GM12878 (cell line): ENCODE data around the gene AURKA. TPM values are rescaled to one million over a fixed set of nuclear protein-coding genes. Genes with fewer than 3 reads are reported as not detected.

ENCODE experiments used
- ATAC-seq: fragments of 200-7000 bp; cut with Tn5 transposase; 3 replicates; pipeline ENCODE4 v1.9.1; 2020; ENCODE audit warnings: mild to moderate bottlenecking, moderate library complexity
- BruUV-seq: library from RNA; stranded (reverse); fragments of 400-500 nt; replicated peaks from 2 replicates; lab custom pipeline; 2021; lab: Mats Ljungman, UMichigan
- CTCF ChIA-PET: fragments of 300-600 bp; sonication (Branson Sonifier 250); formaldehyde crosslinking; extraction: SDS; loops from one replicate; lab custom pipeline; 2021; ENCODE audit warnings: inconsistent platforms; lab: Yijun Ruan, JAX
- POLR2A ChIA-PET: fragments of 350-600 bp; formaldehyde crosslinking; extraction: SDS; loops from one replicate; lab custom pipeline; 2021; ENCODE audit warnings: inconsistent platforms; lab: Charles Lee
- RAD21 ChIA-PET: fragments of 300-600 bp; sonication (Branson Sonifier 250); formaldehyde crosslinking; loops from one replicate; lab custom pipeline; 2023; ENCODE audit warnings: antibody characterized with exemption; ENCODE audit not compliant: unreplicated experiment; lab: Charles Lee
- SMC1A ChIA-PET: fragments of 300-600 bp; sonication (Branson Sonifier 250); formaldehyde crosslinking; loops from one replicate; lab custom pipeline; 2023; ENCODE audit not compliant: unreplicated experiment, uncharacterized antibody; lab: Charles Lee
- DNase-seq: peaks from one replicate; pipeline ENCODE4 v3.0.0-alpha.2; 2011; ENCODE audit warnings: low read depth, low spot score
- FAIRE-seq: peaks from 3 replicates; lab custom pipeline; 2011; peaks lifted over from hg19 to GRCh38; lab: Jason Lieb, UNC
- H2AFZ ChIP-seq: 2 replicates; pipeline ENCODE4 v1.6.0; 2011; ENCODE audit warnings: low read depth, low read length, control low read depth; ENCODE audit not compliant: control insufficient read depth
- H3K27ac ChIP-seq: 2 replicates; pipeline ENCODE4 v1.5.1; 2011; ENCODE audit warnings: control low read depth; ENCODE audit not compliant: control insufficient read depth, insufficient read depth
- H3K27me3 ChIP-seq, 2 experiments: replicated peaks in 1 of 2; 2 replicates each; pipeline versions ENCODE4 v1.6.0 to v1.6.1; 2011; ENCODE audit warnings: low read length in 1 of 2; ENCODE audit not compliant: control insufficient read depth in 2 of 2, insufficient read depth in 2 of 2
- H3K36me3 ChIP-seq, 2 experiments: 2 replicates each; pipeline ENCODE4 v1.5.1; 2011; ENCODE audit warnings: low read length in 1 of 2; ENCODE audit not compliant: control insufficient read depth in 2 of 2, insufficient read depth in 2 of 2
- H3K4me1 ChIP-seq: 2 replicates; pipeline ENCODE4 v1.6.1; 2011; ENCODE audit warnings: mild to moderate bottlenecking, low read length, moderate library complexity, mixed read lengths; ENCODE audit not compliant: control insufficient read depth, insufficient read depth
- H3K4me2 ChIP-seq: 2 replicates; pipeline ENCODE4 v1.6.0; 2011; ENCODE audit warnings: control low read depth; ENCODE audit not compliant: control insufficient read depth, insufficient read depth
- H3K4me3 ChIP-seq: fragments of 200-600 bp; sonication (generic); 2 replicates; pipeline ENCODE4 v1.5.1; 2016
- H3K79me2 ChIP-seq: 2 replicates; pipeline ENCODE4 v1.6.0; 2011; ENCODE audit warnings: low read length; ENCODE audit not compliant: control insufficient read depth, insufficient read depth
- H3K9ac ChIP-seq: 2 replicates; pipeline ENCODE4 v1.8.0; 2011; ENCODE audit warnings: low read length, control low read depth, mixed read lengths; ENCODE audit not compliant: control insufficient read depth, insufficient read depth
- H3K9me3 ChIP-seq: replicated peaks from 3 replicates; pipeline ENCODE4 v1.5.1; 2011; ENCODE audit warnings: mild to moderate bottlenecking, low read length; ENCODE audit not compliant: control insufficient read depth, insufficient read depth
- H4K20me1 ChIP-seq: 2 replicates; pipeline ENCODE4 v1.6.0; 2011; ENCODE audit not compliant: control insufficient read depth, insufficient read depth
- ATF7 ChIP-seq: fragments of 450-650 bp; IDR thresholded peaks from 2 replicates; pipeline ENCODE4 v1.6.1; 2016; ENCODE audit warnings: low read depth, mild to moderate bottlenecking
- BCL3 ChIP-seq: IDR thresholded peaks from 2 replicates; pipeline ENCODE4 v1.6.1; 2011; ENCODE audit warnings: borderline replicate concordance, low read depth, mild to moderate bottlenecking, moderate library complexity, low read length; ENCODE audit not compliant: insufficient read depth, poor library complexity, severe bottlenecking
- CEBPZ ChIP-seq: fragments of 150-350 bp; IDR thresholded peaks from 2 replicates; pipeline ENCODE4 v1.6.1; 2016; ENCODE audit warnings: low read depth, low read length
- HDGF ChIP-seq: fragments of 450-650 bp; IDR thresholded peaks from 2 replicates; pipeline ENCODE4 v1.6.1; 2016; ENCODE audit warnings: antibody characterized with exemption
- JUND ChIP-seq: IDR thresholded peaks from 2 replicates; pipeline ENCODE4 v1.6.1; 2012; ENCODE audit warnings: low read depth, mild to moderate bottlenecking, low read length, improper control_type of control experiment, moderate library complexity
- KAT2A ChIP-seq: conservative IDR thresholded peaks from 2 replicates; pipeline ENCODE4 v1.6.1; 2011; ENCODE audit warnings: low read depth, low read length; ENCODE audit not compliant: control insufficient read depth
- NFXL1 ChIP-seq: fragments of 450-650 bp; IDR thresholded peaks from 2 replicates; pipeline ENCODE4 v1.6.1; 2017; ENCODE audit warnings: antibody characterized with exemption, mild to moderate bottlenecking, borderline replicate concordance
- PKNOX1 ChIP-seq: fragments of 450-650 bp; IDR thresholded peaks from 2 replicates; pipeline ENCODE4 v1.6.1; 2016; ENCODE audit warnings: mild to moderate bottlenecking
- POLR2AphosphoS5 ChIP-seq: IDR thresholded peaks from 2 replicates; pipeline ENCODE4 v1.6.1; 2011; ENCODE audit warnings: mild to moderate bottlenecking, low read length, inconsistent platforms
- RAD21 ChIP-seq: IDR thresholded peaks from 2 replicates; pipeline ENCODE4 v1.6.1; 2011; ENCODE audit warnings: mild to moderate bottlenecking, low read depth, low read length, moderate library complexity; ENCODE audit not compliant: insufficient read depth
- SP1 ChIP-seq: IDR thresholded peaks from one replicate; pipeline ENCODE4 v1.6.1; 2011; ENCODE audit warnings: low read depth, low read length
- SREBF2 ChIP-seq: IDR thresholded peaks from 2 replicates; pipeline ENCODE4 v1.6.1; 2012; ENCODE audit warnings: mild to moderate bottlenecking, low read length
- SUZ12 ChIP-seq: fragments of 200-600 bp; sonication (generic); IDR thresholded peaks from one replicate; pipeline ENCODE4 v1.6.1; 2018; ENCODE audit warnings: antibody characterized with exemption, mild to moderate bottlenecking; ENCODE audit not compliant: unreplicated experiment
- TCF12 ChIP-seq: IDR thresholded peaks from 2 replicates; pipeline ENCODE4 v1.6.1; 2011; ENCODE audit warnings: low read depth, mild to moderate bottlenecking, low read length
- USF2 ChIP-seq: IDR thresholded peaks from 2 replicates; pipeline ENCODE4 v1.6.1; 2011; ENCODE audit warnings: low read depth, low read length, improper control_type of control experiment, borderline replicate concordance
- WRNIP1 ChIP-seq: IDR thresholded peaks from 2 replicates; pipeline ENCODE4 v1.6.1; 2011; ENCODE audit warnings: low read depth, low read length, improper control_type of control experiment, borderline replicate concordance
- ZNF24 ChIP-seq: fragments of 450-650 bp; IDR thresholded peaks from 2 replicates; pipeline ENCODE4 v1.6.1; 2017; ENCODE audit warnings: antibody characterized with exemption, mild to moderate bottlenecking
- ZNF384 ChIP-seq: IDR thresholded peaks from 2 replicates; pipeline ENCODE4 v1.6.1; 2012; ENCODE audit warnings: low read depth, mild to moderate bottlenecking, low read length, improper control_type of control experiment, borderline replicate concordance
- WGBS: methylation state at CpG from one replicate; pipeline ENCODE4 v1.1.6; 2016; ENCODE audit warnings: low lambda C conversion rate; ENCODE audit not compliant: insufficient replicate concordance, insufficient coverage; ENCODE audit errors: missing lambda C conversion rate; 5-methylcytosine and 5-hydroxymethylcytosine counted together
- in situ Hi-C: fragments of 300-500 bp; cut with MboI; formaldehyde crosslinking; loops from 9 replicates; pipeline ENCODE4 v1.14.3; 2018; ENCODE audit warnings: mixed read lengths
- intact Hi-C: fragments of 100-400 bp; cut with micrococcal nuclease; formaldehyde crosslinking; loops from one replicate; pipeline ENCODE4 v1.14.2; 2022; ENCODE audit not compliant: unreplicated experiment
- polyA plus RNA-seq, 11 experiments: library from polyadenylated mRNA; depleted of rRNA in 4 of 11; unstranded in 6 of 11; stranded (reverse) in 5 of 11; fragments of >200 nt; fragmentation: Nextera tagmentation in 4 of 11; fragmentation: Illumina TruSeq in 1 of 11; extraction: Ambion mirVana in 4 of 11; extraction: Trizol in 1 of 11; gene quantifications; 1 replicate in 1 of 11; 2 replicates in 10 of 11; pipeline versions ENCODE4 v1.2.1 to v1.2.3, GENCODE V29; 2011 to 2016; ENCODE audit warnings: inconsistent platforms in 2 of 11, missing spikeins in 2 of 11, low read depth in 1 of 11
- total RNA-seq, 4 experiments: library from RNA; depleted of rRNA in 3 of 4; stranded (reverse); fragments of >200 nt in 3 of 4; fragmentation: Illumina TruSeq in 1 of 4; extraction: Trizol in 1 of 4; gene quantifications; 2 replicates each; pipeline versions ENCODE4 v1.2.1 to v1.2.3, GENCODE V29; 2013 to 2021

AURKA gene
- total and polyA plus RNA-seq, 10 of the 15 experiments (the other 5 are each of a cell fraction or from before 2014, with no cell fraction given) = 57.3 to 122 (median 73.4) TPM

- ChIA-PET SMC1A (interaction anchor here (0.6 to 2.5 kb wide), 4 partner anchors 12 to 1087 kb away, joined by 3 to 10 read pairs (median 3); partner anchors contain the start of gene FAM210B), POLR2A (interaction anchor here (0.6 to 1.1 kb wide), 4 partner anchors 8 to 632 kb away, joined by 3 to 7 read pairs (median 4); partner anchors contain the start of gene FAM210B), CTCF (interaction anchor here (0.6 to 1.9 kb wide), 3 partner anchors 11 to 975 kb away, joined by 3 to 8 read pairs (median 3); no protein-coding TSS in a partner anchor), RAD21 (interaction anchor here (1.0 to 1.4 kb wide), 2 partner anchors 13 to 20 kb away, joined by 3 to 5 read pairs; partner anchors contain the start of genes AURKA, CSTF1 and FAM210B)
- H3K4me1 ChIP-seq = no peaks in the 10 kb centered on the region; the same call in 1 of the 2 replicates
- ATAC-seq = no peak
- H3K27me3 ChIP-seq = no peaks in the 10 kb centered on the region
- no TSS peak for BruUV-seq
- peaks cover 7% of the 10 kb centered on the region for H3K79me2 ChIP-seq
- H2AFZ ChIP-seq = no peak overlapping the region
- no peak overlapping the region for H3K27ac ChIP-seq
- H3K9ac ChIP-seq = no peak overlapping the region
- DNase-seq = no peak
- no peak overlapping the region for H3K4me3 ChIP-seq
- peaks cover 13 to 34% of the 10 kb centered on the region in 2 experiments for H3K36me3 ChIP-seq
- in situ Hi-C loops (no loop called here), intact Hi-C loops (no loop called here)
- FAIRE-seq = no peak
- no peaks in the 10 kb centered on the region for H3K9me3 ChIP-seq
- H3K4me2 ChIP-seq = no peak overlapping the region
- H4K20me1 ChIP-seq = no peaks in the 10 kb centered on the region
- 98% methylated on average over 11 of the region's 11 CpGs for WGBS
- TF ChIP-seq SP1 (no peak), KAT2A (no peak), WRNIP1 (no peak), HDGF (no peak), TCF12 (no peak), CEBPZ (no peak), SREBF2 (no peak), POLR2AphosphoS5 (no peak), NFXL1 (no peak), PKNOX1 (no peak), ZNF384 (no peak), USF2 (no peak), RAD21 (no peak), SUZ12 (no peak), ZNF24 (no peak), JUND (no peak), BCL3 (no peak), ATF7 (no peak)
Measured at GRCh38 chr20:56371977-56372376, 20.0 kb downstream of the AURKA start.
